ENCODE data around the gene CCDC87.
"Not testable (repeated sequence)": the region's sequence is repeated elsewhere in the genome, so short reads cannot be mapped to it uniquely, and the experiment has no call there.

Gene CCDC87

GRCh38 chr11:66559142-66559865 lies 33.6 kb downstream of the CCDC87 start:
- no peaks in the 10 kb centered on the region for H3K9me3 Mint-ChIP-seq
- H3K27me3 Mint-ChIP-seq = peaks cover 16% of the 10 kb centered on the region
- H3K36me3 Mint-ChIP-seq (ENCODE audit: low read depth) = no peaks in the 10 kb centered on the region
- H3K4me3 Mint-ChIP-seq = no peak overlapping the region
- no peak overlapping the region for H3K27ac Mint-ChIP-seq
- H3K4me1 Mint-ChIP-seq (ENCODE audit: low read depth) = peaks cover 6% of the 10 kb centered on the region

GRCh38 chr11:66557733-66558326 lies 35.0 kb downstream of the CCDC87 start:
- H3K4me3 Mint-ChIP-seq = no peak overlapping the region
- H3K4me1 Mint-ChIP-seq (ENCODE audit: low read depth) = peaks cover 6% of the 10 kb centered on the region
- H3K36me3 Mint-ChIP-seq (ENCODE audit: low read depth) = no peaks in the 10 kb centered on the region
- no peaks in the 10 kb centered on the region for H3K9me3 Mint-ChIP-seq
- peaks cover 16% of the 10 kb centered on the region for H3K27me3 Mint-ChIP-seq
- no peak overlapping the region for H3K27ac Mint-ChIP-seq

DNA sequence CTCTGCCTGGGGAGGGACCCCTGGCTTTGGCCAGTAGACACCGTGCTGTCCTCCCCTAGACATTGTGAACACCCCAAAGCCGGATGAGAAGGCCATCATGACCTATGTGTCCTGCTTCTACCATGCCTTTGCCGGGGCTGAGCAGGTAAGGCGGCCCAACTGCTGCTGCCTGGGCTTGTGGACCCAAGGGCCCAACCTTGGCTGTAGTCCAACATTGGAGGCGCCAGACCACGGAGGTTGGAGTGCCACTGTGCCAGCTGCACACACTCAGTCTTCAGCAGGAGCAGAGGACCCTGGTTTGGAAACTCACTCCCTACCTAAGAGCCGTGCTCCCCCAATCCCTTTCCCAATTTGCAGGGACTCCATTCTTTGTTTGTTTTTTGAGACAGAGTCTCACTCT lies 36.8 kb downstream of the CCDC87 start:
- Mint-ChIP-seq H3K4me1 (ENCODE audit: low read depth) (peaks cover 6% of the 10 kb centered on the region), H3K27me3 (peaks cover 16% of the 10 kb centered on the region), H3K27ac (no peak overlapping the region), H3K36me3 (ENCODE audit: low read depth) (no peaks in the 10 kb centered on the region), H3K9me3 (no peaks in the 10 kb centered on the region), H3K4me3 (no peak overlapping the region)

DNA sequence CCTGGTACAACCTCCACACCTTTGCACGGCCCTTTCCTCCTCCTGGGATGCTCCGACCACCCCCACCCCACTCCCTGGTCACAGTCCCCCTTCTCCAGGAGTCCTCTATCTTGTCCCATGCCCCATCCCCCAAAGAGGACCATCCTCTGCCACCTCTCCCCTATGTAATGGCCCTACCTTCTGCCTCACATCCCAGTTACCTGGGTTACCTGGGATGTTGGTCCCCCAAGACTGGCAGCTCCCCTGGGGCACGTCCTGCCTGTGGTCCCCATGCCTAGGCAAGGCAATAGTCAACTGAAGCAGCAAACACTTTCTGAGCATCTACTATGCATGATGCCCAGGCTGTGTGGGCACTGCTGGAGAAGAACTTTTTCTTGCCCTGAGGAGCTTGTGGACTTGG lies 37.4 kb downstream of the CCDC87 start:
- Mint-ChIP-seq H3K4me3 (no peak overlapping the region), H3K4me1 (ENCODE audit: low read depth) (peaks cover 6% of the 10 kb centered on the region), H3K27me3 (peaks cover 16% of the 10 kb centered on the region), H3K9me3 (no peaks in the 10 kb centered on the region), H3K36me3 (ENCODE audit: low read depth) (no peaks in the 10 kb centered on the region), H3K27ac (no peak overlapping the region)

GRCh38 chr11:66554602-66555001 lies 38.3 kb downstream of the CCDC87 start:
- no peak overlapping the region for H3K4me3 Mint-ChIP-seq
- H3K36me3 Mint-ChIP-seq (ENCODE audit: low read depth) = no peaks in the 10 kb centered on the region
- no peaks in the 10 kb centered on the region for H3K9me3 Mint-ChIP-seq
- no peak overlapping the region for H3K27ac Mint-ChIP-seq
- H3K4me1 Mint-ChIP-seq (ENCODE audit: low read depth) = peaks cover 6% of the 10 kb centered on the region
- peaks cover 16% of the 10 kb centered on the region for H3K27me3 Mint-ChIP-seq

DNA sequence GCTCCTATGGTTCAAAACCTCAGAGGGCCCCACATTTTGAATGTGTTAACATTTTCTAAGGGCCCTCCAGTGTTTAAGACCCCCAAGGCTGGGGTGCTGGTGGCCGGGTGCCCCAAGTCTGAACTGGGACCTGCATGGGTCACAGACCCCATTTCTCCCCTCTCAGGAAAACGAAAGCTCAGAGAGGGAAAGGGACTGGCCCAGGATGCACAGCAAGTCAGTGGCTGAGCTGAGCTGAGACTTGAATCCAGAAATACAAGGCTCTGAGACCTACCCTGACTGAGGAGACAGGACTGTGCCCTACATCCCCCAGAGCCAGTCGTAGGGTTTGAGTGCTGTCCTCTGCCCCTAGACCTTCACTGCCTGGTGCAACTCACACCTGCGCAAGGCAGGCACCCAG lies 42.0 kb downstream of the CCDC87 start:
- Mint-ChIP-seq H3K9me3 (no peaks in the 10 kb centered on the region), H3K27ac (no peak overlapping the region), H3K36me3 (ENCODE audit: low read depth) (no peaks in the 10 kb centered on the region), H3K4me3 (no peak overlapping the region), H3K27me3 (peaks cover 8% of the 10 kb centered on the region), H3K4me1 (ENCODE audit: low read depth) (peaks cover 4% of the 10 kb centered on the region)

- peaks cover 9% of the 10 kb centered on the region for H3K4me1 Mint-ChIP-seq (ENCODE audit: low read depth)
- H3K36me3 Mint-ChIP-seq (ENCODE audit: low read depth) = no peaks in the 10 kb centered on the region
- no peak overlapping the region for H3K27ac Mint-ChIP-seq
- peaks cover 8% of the 10 kb centered on the region for H3K27me3 Mint-ChIP-seq
- no peak overlapping the region for H3K4me3 Mint-ChIP-seq
- H3K9me3 Mint-ChIP-seq = no peaks in the 10 kb centered on the region
Measured at GRCh38 chr11:66549696-66550095, 43.2 kb downstream of the CCDC87 start.

GRCh38 chr11:66548774-66549630 lies 43.9 kb downstream of the CCDC87 start:
- Mint-ChIP-seq H3K36me3 (ENCODE audit: low read depth) (no peaks in the 10 kb centered on the region), H3K4me1 (ENCODE audit: low read depth) (peaks cover 14% of the 10 kb centered on the region), H3K27ac (no peak overlapping the region), H3K4me3 (no peak overlapping the region), H3K27me3 (peaks cover 8% of the 10 kb centered on the region), H3K9me3 (no peaks in the 10 kb centered on the region)

GRCh38 chr11:66548041-66548440 lies 44.8 kb downstream of the CCDC87 start:
- Mint-ChIP-seq H3K27me3 (peaks cover 8% of the 10 kb centered on the region), H3K4me3 (no peak overlapping the region), H3K4me1 (ENCODE audit: low read depth) (peaks cover 23% of the 10 kb centered on the region), H3K9me3 (no peaks in the 10 kb centered on the region), H3K36me3 (ENCODE audit: low read depth) (no peaks in the 10 kb centered on the region), H3K27ac (no peak overlapping the region)

DNA sequence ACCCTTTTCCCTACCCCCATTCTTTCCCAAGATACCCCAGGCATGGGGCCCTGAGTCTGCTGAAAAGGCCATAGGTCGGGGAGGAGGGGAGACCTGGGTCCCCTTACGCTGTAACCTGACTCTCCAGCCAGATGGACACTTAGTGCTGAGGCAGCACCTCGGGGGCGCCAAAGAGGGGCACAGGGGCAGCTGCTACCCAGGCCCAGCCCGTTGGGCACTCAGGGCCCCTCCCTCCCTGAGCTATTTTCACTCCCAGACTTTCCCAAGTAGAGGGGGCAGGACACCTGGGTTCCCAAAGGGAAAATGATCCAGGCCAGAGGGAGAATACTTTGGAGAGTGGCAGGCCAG lies 45.2 kb downstream of the CCDC87 start:
- peaks cover 24% of the 10 kb centered on the region for H3K4me1 Mint-ChIP-seq (ENCODE audit: low read depth)
- no peaks in the 10 kb centered on the region for H3K9me3 Mint-ChIP-seq
- H3K4me3 Mint-ChIP-seq = no peak overlapping the region
- H3K27ac Mint-ChIP-seq = no peak overlapping the region
- H3K27me3 Mint-ChIP-seq = peaks cover 8% of the 10 kb centered on the region
- peaks cover under 1% of the 10 kb centered on the region for H3K36me3 Mint-ChIP-seq (ENCODE audit: low read depth)

DNA sequence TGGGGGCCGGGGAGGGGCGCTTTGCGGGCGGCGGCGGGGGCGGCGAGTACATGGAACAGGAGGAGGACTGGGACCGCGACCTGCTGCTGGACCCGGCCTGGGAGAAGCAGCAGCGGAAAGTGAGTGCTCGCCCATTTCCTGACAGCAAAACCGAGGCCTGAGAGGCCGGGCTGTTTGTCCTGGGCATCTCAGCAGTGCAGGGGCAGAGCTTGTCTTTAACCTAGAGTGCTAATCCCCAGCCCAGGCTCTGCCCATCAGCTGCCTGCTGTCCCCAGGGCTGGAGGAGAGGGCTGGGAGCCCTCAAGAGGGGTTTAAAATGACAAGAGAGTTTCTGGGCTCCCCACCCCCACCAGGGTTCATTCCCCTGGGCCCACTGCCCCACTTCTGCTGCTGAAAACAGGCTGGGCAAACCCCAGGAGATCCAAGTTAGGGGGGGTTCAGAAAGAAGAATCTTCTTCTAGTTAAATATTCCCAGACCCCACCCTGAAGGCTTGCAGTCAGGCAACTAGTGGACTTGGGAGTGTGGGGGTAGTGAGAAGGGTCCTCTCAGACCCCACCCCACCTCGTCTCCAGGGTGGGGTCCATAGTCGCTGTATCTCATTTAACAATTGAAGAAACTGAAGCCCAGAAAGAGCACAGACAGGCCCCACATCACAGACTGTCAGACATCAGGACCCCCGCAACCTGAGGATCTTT lies 45.7 kb downstream of the CCDC87 start:
- H3K36me3 Mint-ChIP-seq (ENCODE audit: low read depth) = peaks cover 6% of the 10 kb centered on the region
- no peak overlapping the region for H3K27ac Mint-ChIP-seq
- H3K27me3 Mint-ChIP-seq = peaks cover 8% of the 10 kb centered on the region
- H3K4me1 Mint-ChIP-seq (ENCODE audit: low read depth) = peaks cover 24% of the 10 kb centered on the region
- no peaks in the 10 kb centered on the region for H3K9me3 Mint-ChIP-seq
- H3K4me3 Mint-ChIP-seq = peak overlapping the region; percentile 81

DNA sequence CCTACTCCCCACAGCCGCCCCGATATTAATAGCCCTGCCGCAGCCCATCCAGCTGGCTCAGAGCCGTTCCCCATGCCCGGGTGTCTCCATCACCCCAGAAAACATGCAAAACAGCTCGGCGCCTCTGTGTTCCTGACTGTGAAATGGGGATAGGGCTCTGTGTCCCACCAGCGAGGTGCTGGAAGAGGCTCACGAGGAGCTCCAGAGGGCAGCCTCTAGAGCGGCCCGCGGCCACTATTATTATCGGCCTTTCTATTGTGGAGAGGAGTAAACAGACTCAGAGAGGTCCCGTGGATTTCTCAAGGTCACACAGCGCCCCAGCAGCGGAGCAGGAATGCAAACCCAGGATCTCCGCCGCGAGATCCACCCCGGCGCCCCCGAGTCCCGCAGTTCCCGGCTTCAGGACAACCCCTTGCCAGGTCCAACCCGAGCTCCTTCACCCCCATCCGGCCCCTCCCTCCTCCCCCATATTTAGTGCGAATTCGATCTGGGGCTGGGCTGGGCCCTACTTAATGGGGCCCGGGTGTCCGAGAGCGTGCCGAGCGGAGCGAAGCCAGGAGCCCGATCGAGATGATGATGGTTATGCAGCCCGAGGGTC lies 46.4 kb downstream of the CCDC87 start, which contains the start of gene ACTN3:
ACTN3 (plus strand) TSS at position 536 of the 598 bp plus-strand sequence; CDS start at position 571, 35 bp downstream.
- H3K36me3 Mint-ChIP-seq (ENCODE audit: low read depth) = peaks cover 9% of the 10 kb centered on the region
- H3K4me1 Mint-ChIP-seq (ENCODE audit: low read depth) = peaks cover 27% of the 10 kb centered on the region
- H3K27ac Mint-ChIP-seq = peak within 1 kb of the TSS; percentile 72
- H3K9me3 Mint-ChIP-seq = no peaks in the 10 kb centered on the region
- peaks cover 8% of the 10 kb centered on the region for H3K27me3 Mint-ChIP-seq
- H3K4me3 Mint-ChIP-seq = peak within 1 kb of the TSS; percentile 81

DNA sequence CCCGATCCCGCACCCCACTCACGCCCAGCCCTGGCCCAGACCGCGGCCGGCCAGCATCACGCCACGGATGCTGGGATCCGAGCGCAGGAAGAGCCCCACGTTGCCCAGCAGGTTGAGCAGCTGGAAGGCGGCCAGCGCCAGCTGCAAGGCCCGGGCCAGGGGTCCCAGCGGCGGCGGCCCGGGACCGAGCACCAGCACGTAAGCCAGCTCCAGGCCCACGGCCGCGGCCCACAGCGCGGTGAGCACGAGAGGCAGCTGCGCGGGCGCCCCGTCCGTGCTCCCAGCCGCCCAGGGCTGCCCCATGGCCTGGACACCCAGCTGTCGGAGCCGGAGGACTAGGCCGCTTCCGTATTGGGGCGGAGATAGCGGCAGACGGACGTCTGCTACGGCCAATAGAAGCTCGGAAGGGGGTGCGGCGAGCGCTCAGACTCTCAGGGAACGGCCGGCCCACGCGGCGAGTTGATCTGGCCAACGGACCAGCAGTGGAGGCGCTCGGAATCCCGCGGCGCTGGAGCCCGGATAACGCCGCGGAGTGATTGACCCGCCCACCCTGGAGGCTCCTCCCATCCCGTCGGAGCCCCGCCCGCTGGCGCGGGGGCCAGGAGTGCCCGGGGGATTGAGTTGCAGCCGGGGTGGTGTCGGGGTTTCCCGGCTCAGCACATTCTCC lies 47.0 kb downstream of the CCDC87 start, which contains the start of gene ZDHHC24:
ZDHHC24 (minus strand) TSS at position 348 of the 667 bp plus-strand sequence; CDS start at position 303, 45 bp downstream.
- Mint-ChIP-seq H3K9me3 (no peaks in the 10 kb centered on the region), H3K27ac (peak within 1 kb of the TSS; percentile 82), H3K4me1 (ENCODE audit: low read depth) (peaks cover 29% of the 10 kb centered on the region), H3K36me3 (ENCODE audit: low read depth) (peaks cover 12% of the 10 kb centered on the region), H3K27me3 (peaks cover 8% of the 10 kb centered on the region), H3K4me3 (peak within 1 kb of the TSS; percentile 92)

- H3K4me1 Mint-ChIP-seq (ENCODE audit: low read depth) = peaks cover 29% of the 10 kb centered on the region
- not testable (repeated sequence) for H3K9me3 Mint-ChIP-seq, H3K27me3 Mint-ChIP-seq
- H3K36me3 Mint-ChIP-seq (ENCODE audit: low read depth) = peaks cover 12% of the 10 kb centered on the region
- H3K27ac Mint-ChIP-seq = peak overlapping the region; percentile 82
- H3K4me3 Mint-ChIP-seq = peak overlapping the region; percentile 92
Measured at GRCh38 chr11:66544952-66545351, 47.9 kb downstream of the CCDC87 start.
